Naive thymus-derived CD4-positive, alpha-beta T cell (primary cell): ENCODE measurements around the gene STX2. TPM values are rescaled to one million over a fixed set of nuclear protein-coding genes. Genes with fewer than 3 reads are reported as not detected.
"Not testable (repeated sequence)": the region's sequence is repeated elsewhere in the genome, so short reads cannot be mapped to it uniquely, and the experiment has no call there.

Source experiments
- ATAC-seq: fragments of 150-1000 bp; cut with Tn5 transposase; 2 replicates; pipeline ENCODE4 v1.10.0; 2021; ENCODE audit warnings: mild to moderate bottlenecking, moderate library complexity
- CTCF ChIA-PET: fragments of 350-600 bp; sonication (Branson Sonifier 250); formaldehyde crosslinking; loops from one replicate; lab custom pipeline; 2021; ENCODE audit warnings: antibody characterized with exemption; lab: Charles Lee
- POLR2A ChIA-PET: fragments of 350-600 bp; sonication (Branson Sonifier 250); formaldehyde crosslinking; loops from one replicate; lab custom pipeline; 2021; ENCODE audit warnings: antibody characterized with exemption, inconsistent platforms; lab: Charles Lee
- DNase-seq, 9 donors: peaks; one replicate each; pipeline versions ENCODE4 v3.0.0 to v3.0.0-alpha.2; 2020 to 2022; ENCODE audit warnings: mixed read lengths in 1 of 9
- H3K27ac ChIP-seq: one replicate; pipeline ENCODE4 v1.7.0; 2013; ENCODE audit warnings: mild to moderate bottlenecking, low read depth, low read length, moderate library complexity
- H3K27me3 ChIP-seq, 2 donors: one replicate each; pipeline ENCODE4 v1.7.0; 2013; ENCODE audit warnings: low read length in 2 of 2, mild to moderate bottlenecking in 2 of 2, moderate library complexity in 2 of 2; ENCODE audit not compliant: control insufficient read depth in 2 of 2, insufficient read depth in 2 of 2
- H3K36me3 ChIP-seq, 3 experiments: 1 replicate in 2 of 3; 2 replicates in 1 of 3; pipeline ENCODE4 v1.7.0; 2013; ENCODE audit warnings: low read length in 3 of 3, mild to moderate bottlenecking in 3 of 3, moderate library complexity in 1 of 3; ENCODE audit not compliant: insufficient read depth in 3 of 3, control insufficient read depth in 2 of 3
- H3K4me1 ChIP-seq, 2 donors: one replicate each; pipeline ENCODE4 v1.7.0; 2013; ENCODE audit warnings: low read length in 2 of 2, mild to moderate bottlenecking in 2 of 2, moderate library complexity in 1 of 2; ENCODE audit not compliant: control insufficient read depth in 2 of 2, insufficient read depth in 2 of 2
- H3K4me3 ChIP-seq: 2 replicates; pipeline ENCODE4 v1.7.0; 2013; ENCODE audit warnings: mild to moderate bottlenecking, low read length
- H3K9me3 ChIP-seq, 3 experiments: 1 replicate in 2 of 3; 2 replicates in 1 of 3; pipeline ENCODE4 v1.7.0; 2013; ENCODE audit warnings: low read length in 3 of 3; ENCODE audit not compliant: control insufficient read depth in 2 of 3
- H3K27ac Mint-ChIP-seq, 9 donors: one replicate each; pipeline ENCODE4 v1.8.0; 2020 to 2022; ENCODE audit warnings: mixed read lengths in 9 of 9, mild to moderate bottlenecking in 8 of 9, moderate library complexity in 5 of 9, inconsistent platforms in 2 of 9
- H3K27me3 Mint-ChIP-seq, 5 donors: one replicate each; pipeline ENCODE4 v1.8.0; 2021 to 2022; ENCODE audit warnings: mixed read lengths in 5 of 5, mild to moderate bottlenecking in 1 of 5
- H3K36me3 Mint-ChIP-seq, 5 donors: one replicate each; pipeline ENCODE4 v1.8.0; 2020 to 2022; ENCODE audit warnings: mixed read lengths in 5 of 5, mild to moderate bottlenecking in 3 of 5, inconsistent platforms in 1 of 5
- H3K4me1 Mint-ChIP-seq, 7 donors: one replicate each; pipeline ENCODE4 v1.8.0; 2020 to 2022; ENCODE audit warnings: mixed read lengths in 7 of 7, mild to moderate bottlenecking in 3 of 7, inconsistent platforms in 1 of 7
- H3K4me3 Mint-ChIP-seq, 10 donors: one replicate each; pipeline ENCODE4 v1.8.0; 2020 to 2022; ENCODE audit warnings: mild to moderate bottlenecking in 10 of 10, mixed read lengths in 10 of 10, moderate library complexity in 6 of 10, inconsistent platforms in 2 of 10
- H3K9me3 Mint-ChIP-seq, 11 donors: one replicate each; pipeline ENCODE4 v1.8.0; 2020 to 2022; ENCODE audit warnings: mixed read lengths in 11 of 11, mild to moderate bottlenecking in 4 of 11, inconsistent platforms in 1 of 11, moderate library complexity in 1 of 11
- intact Hi-C, 2 donors: fragments of 100-400 bp; cut with micrococcal nuclease; formaldehyde crosslinking; loops; one replicate each; pipeline ENCODE4 v1.15.1; 2023
- polyA plus RNA-seq, 2 donors: library from polyadenylated mRNA; unstranded; fragments of 300-500 nt; fragmentation: Illumina TruSeq; gene quantifications; one replicate each; pipeline ENCODE4 v1.2.3, GENCODE V29; 2021
- total RNA-seq, 6 experiments: library from RNA in 5 of 6; stranded (reverse) in 5 of 6; gene quantifications; 1 replicate in 5 of 6; 2 replicates in 1 of 6; pipeline ENCODE4 v1.2.3 and lab custom pipeline; 2021 to 2026

STX2 gene
- total and polyA plus RNA-seq, 7 experiments from 2014 or later, result 7.6 to 30.3 (median 19.0) TPM

GRCh38 chr12:130862771-130863170, 23.7 kb upstream of the STX2 start:
- CTCF ChIA-PET, H3K9me3 Mint-ChIP-seq, H3K4me3 ChIP-seq, H3K27me3 Mint-ChIP-seq, H3K36me3 Mint-ChIP-seq, H3K4me1 ChIP-seq, H3K27me3 ChIP-seq, H3K27ac ChIP-seq, H3K36me3 ChIP-seq, intact Hi-C loops, H3K9me3 ChIP-seq, H3K4me3 Mint-ChIP-seq, ATAC-seq, DNase-seq, H3K27ac Mint-ChIP-seq, POLR2A ChIA-PET: not testable (repeated sequence)
- peaks cover 4 to 18% (median 14%) of the 10 kb centered on the region in 7 donors for H3K4me1 Mint-ChIP-seq

GRCh38 chr12:130862161-130862560, 23.1 kb upstream of the STX2 start:
- no peak overlapping the region for H3K27ac ChIP-seq
- Mint-ChIP-seq H3K36me3 (peaks cover 0 to 7% (median 4%) of the 10 kb centered on the region in 5 donors), H3K9me3 (peaks cover 0 to 11% (median 5%) of the 10 kb centered on the region in 11 donors), H3K27ac (peak overlapping the region in 2 of 9 donors; percentile 56 to 57), H3K27me3 (peaks cover 0 to 4% (median under 1%) of the 10 kb centered on the region in 5 donors), H3K4me1 (peaks cover 0 to 15% (median 11%) of the 10 kb centered on the region in 7 donors), H3K4me3 (no peak overlapping the region)
- peaks cover 0 to under 1% (median 0%) of the 10 kb centered on the region in 3 experiments for H3K9me3 ChIP-seq
- no peaks in the 10 kb centered on the region for H3K36me3 ChIP-seq
- no peaks in the 10 kb centered on the region for H3K27me3 ChIP-seq
- ChIA-PET CTCF (no interaction called here), POLR2A (no interaction called here)
- ATAC-seq, result no peak
- peaks cover 0 to 2% of the 10 kb centered on the region in 2 donors for H3K4me1 ChIP-seq
- no peak for DNase-seq
- no peak overlapping the region for H3K4me3 ChIP-seq
- intact Hi-C loops, result no loop called here

DNA sequence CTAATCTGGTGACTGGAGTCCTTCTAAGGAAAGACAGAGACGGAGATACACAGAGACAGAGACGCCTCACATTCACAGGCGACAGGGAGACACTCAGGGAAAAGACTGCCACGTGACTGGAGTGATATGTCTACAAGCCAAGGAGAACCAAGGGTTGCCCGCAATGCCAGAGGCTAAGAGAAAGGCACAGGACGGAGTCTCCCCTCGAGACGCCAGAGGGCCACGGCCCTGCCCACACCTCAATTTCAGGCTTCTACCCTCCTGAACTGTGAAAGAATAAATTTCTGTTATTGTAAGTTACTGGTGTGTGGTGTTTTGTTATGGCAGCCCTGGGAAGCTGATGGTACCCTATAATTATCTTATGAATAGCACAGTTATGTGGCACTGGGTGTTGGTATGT, 21.3 kb upstream of the STX2 start:
- ATAC-seq (no peak), DNase-seq (no peak)
- intact Hi-C loops, result no loop called here
- no peaks in the 10 kb centered on the region for H3K36me3 ChIP-seq
- H3K27me3 ChIP-seq, result no peaks in the 10 kb centered on the region
- POLR2A ChIA-PET, result interaction anchor here (1.1 to 1.3 kb wide), 2 partner anchors 9 to 15 kb away, joined by 3 to 4 read pairs; no protein-coding TSS in a partner anchor
- H3K36me3 Mint-ChIP-seq, result peaks cover 3 to 11% (median 7%) of the 10 kb centered on the region in 5 donors
- H3K4me1 Mint-ChIP-seq, result peaks cover 0 to 4% (median 0%) of the 10 kb centered on the region in 7 donors
- H3K4me3 ChIP-seq, result no peak overlapping the region
- peaks cover 0 to 16% (median 10%) of the 10 kb centered on the region in 11 donors for H3K9me3 Mint-ChIP-seq
- peaks cover 0 to 3% (median 0%) of the 10 kb centered on the region in 3 experiments for H3K9me3 ChIP-seq
- CTCF ChIA-PET, result no interaction called here
- H3K27ac Mint-ChIP-seq, result no peak overlapping the region
- no peak overlapping the region for H3K27ac ChIP-seq
- H3K27me3 Mint-ChIP-seq, result peaks cover 0 to 7% (median 5%) of the 10 kb centered on the region in 5 donors
- H3K4me3 Mint-ChIP-seq, result no peak overlapping the region
- no peaks in the 10 kb centered on the region for H3K4me1 ChIP-seq

DNA sequence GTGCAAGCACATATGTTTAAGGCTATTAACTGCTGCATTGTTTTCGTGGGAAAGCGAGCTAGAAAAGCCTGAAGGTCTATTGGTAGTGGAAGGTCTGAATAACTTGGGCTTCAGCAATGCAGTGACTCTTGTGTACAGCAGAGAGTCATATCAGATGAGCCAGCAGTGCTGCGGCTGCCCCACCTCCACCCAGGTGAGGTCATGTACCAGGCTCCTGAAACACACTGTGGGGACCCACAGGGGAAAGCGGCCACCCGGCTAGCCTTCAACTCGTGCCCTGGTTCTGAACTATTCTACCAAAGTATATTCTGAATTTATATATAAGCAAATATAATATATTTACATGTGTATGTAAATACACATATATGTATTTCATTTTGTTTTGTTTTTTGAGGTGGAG, 20.1 kb upstream of the STX2 start:
- peaks cover 0 to 4% (median 0%) of the 10 kb centered on the region in 7 donors for H3K4me1 Mint-ChIP-seq
- intact Hi-C loops, result no loop called here
- Histone ChIP-seq H3K27ac (no peak overlapping the region), H3K9me3 (peaks cover 0 to 3% (median 0%) of the 10 kb centered on the region in 3 experiments), H3K4me3 (no peak overlapping the region), H3K27me3 (no peaks in the 10 kb centered on the region), H3K36me3 (no peaks in the 10 kb centered on the region), H3K4me1 (no peaks in the 10 kb centered on the region)
- ChIA-PET CTCF (no interaction called here), POLR2A (interaction anchor here (1.3 kb wide), 1 partner anchor 10 kb away, joined by 4 read pairs; no protein-coding TSS in a partner anchor)
- H3K4me3 Mint-ChIP-seq, result no peak overlapping the region
- H3K9me3 Mint-ChIP-seq, result peaks cover 0 to 16% (median 10%) of the 10 kb centered on the region in 11 donors
- ATAC-seq (no peak), DNase-seq (no peak)
- H3K36me3 Mint-ChIP-seq, result peaks cover 3 to 8% (median 7%) of the 10 kb centered on the region in 5 donors
- no peak overlapping the region for H3K27ac Mint-ChIP-seq
- H3K27me3 Mint-ChIP-seq, result peaks cover 0 to 9% (median 6%) of the 10 kb centered on the region in 5 donors

- no peak overlapping the region for H3K27ac Mint-ChIP-seq
- DNase-seq (no peak), ATAC-seq (no peak)
- H3K36me3 Mint-ChIP-seq, result peaks cover 3 to 8% (median 7%) of the 10 kb centered on the region in 5 donors
- H3K27ac ChIP-seq, result no peak overlapping the region
- intact Hi-C loops, result no loop called here
- H3K36me3 ChIP-seq, result no peaks in the 10 kb centered on the region
- peaks cover 0 to 13% (median 7%) of the 10 kb centered on the region in 5 donors for H3K27me3 Mint-ChIP-seq
- no peaks in the 10 kb centered on the region for H3K27me3 ChIP-seq
- peaks cover 0 to 16% (median 10%) of the 10 kb centered on the region in 11 donors for H3K9me3 Mint-ChIP-seq
- H3K4me3 ChIP-seq, result no peak overlapping the region
- peaks cover 0 to 3% (median 0%) of the 10 kb centered on the region in 3 experiments for H3K9me3 ChIP-seq
- peaks cover 0 to 4% (median 0%) of the 10 kb centered on the region in 7 donors for H3K4me1 Mint-ChIP-seq
- POLR2A ChIA-PET, result no interaction called here
- no peak overlapping the region for H3K4me3 Mint-ChIP-seq
- H3K4me1 ChIP-seq, result no peaks in the 10 kb centered on the region
- CTCF ChIA-PET, result no interaction called here
Observed at GRCh38 chr12:130858084-130858483, 19.0 kb upstream of the STX2 start.

DNA sequence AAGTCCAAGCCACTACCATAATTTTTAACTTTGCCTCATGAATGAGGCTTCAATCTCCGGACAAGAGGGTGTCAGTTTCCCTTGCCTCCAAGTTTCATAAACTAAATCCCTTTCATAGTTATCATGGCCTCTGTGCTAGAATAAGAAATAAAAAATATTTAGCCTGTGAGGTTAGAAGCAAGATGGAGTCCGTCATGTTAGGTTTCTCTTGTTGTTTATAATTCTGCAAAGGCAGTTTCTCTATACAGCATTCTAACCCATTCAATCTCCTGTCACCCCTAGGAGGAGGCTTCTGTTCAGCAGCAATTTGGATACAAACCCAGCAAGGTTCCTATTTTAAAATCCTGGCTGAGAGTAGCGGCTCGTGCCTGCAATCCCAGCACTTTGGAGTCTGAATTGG, 17.0 kb upstream of the STX2 start:
- intact Hi-C loops, result no loop called here
- peaks cover 0 to 3% (median 0%) of the 10 kb centered on the region in 3 experiments for H3K9me3 ChIP-seq
- POLR2A ChIA-PET, result no interaction called here
- H3K4me3 ChIP-seq, result no peak overlapping the region
- peaks cover 3 to 7% (median 4%) of the 10 kb centered on the region in 5 donors for H3K36me3 Mint-ChIP-seq
- no peaks in the 10 kb centered on the region for H3K4me1 Mint-ChIP-seq
- H3K27me3 Mint-ChIP-seq, result peaks cover 0 to 13% (median 7%) of the 10 kb centered on the region in 5 donors
- CTCF ChIA-PET, result no interaction called here
- ATAC-seq (no peak), DNase-seq (no peak)
- peak overlapping the region in 1 of 9 donors; percentile 30 for H3K27ac Mint-ChIP-seq
- H3K9me3 Mint-ChIP-seq, result peaks cover 0 to 13% (median 8%) of the 10 kb centered on the region in 11 donors
- H3K4me1 ChIP-seq, result no peaks in the 10 kb centered on the region
- H3K27me3 ChIP-seq, result no peaks in the 10 kb centered on the region
- H3K36me3 ChIP-seq, result no peaks in the 10 kb centered on the region
- H3K27ac ChIP-seq, result no peak overlapping the region
- H3K4me3 Mint-ChIP-seq, result no peak overlapping the region
